ENCODE results near the gene NEK6.
A peak's percentile ranks its signal among the peaks of the same experiment; 100 is the strongest.

The NEK6 gene

DNA sequence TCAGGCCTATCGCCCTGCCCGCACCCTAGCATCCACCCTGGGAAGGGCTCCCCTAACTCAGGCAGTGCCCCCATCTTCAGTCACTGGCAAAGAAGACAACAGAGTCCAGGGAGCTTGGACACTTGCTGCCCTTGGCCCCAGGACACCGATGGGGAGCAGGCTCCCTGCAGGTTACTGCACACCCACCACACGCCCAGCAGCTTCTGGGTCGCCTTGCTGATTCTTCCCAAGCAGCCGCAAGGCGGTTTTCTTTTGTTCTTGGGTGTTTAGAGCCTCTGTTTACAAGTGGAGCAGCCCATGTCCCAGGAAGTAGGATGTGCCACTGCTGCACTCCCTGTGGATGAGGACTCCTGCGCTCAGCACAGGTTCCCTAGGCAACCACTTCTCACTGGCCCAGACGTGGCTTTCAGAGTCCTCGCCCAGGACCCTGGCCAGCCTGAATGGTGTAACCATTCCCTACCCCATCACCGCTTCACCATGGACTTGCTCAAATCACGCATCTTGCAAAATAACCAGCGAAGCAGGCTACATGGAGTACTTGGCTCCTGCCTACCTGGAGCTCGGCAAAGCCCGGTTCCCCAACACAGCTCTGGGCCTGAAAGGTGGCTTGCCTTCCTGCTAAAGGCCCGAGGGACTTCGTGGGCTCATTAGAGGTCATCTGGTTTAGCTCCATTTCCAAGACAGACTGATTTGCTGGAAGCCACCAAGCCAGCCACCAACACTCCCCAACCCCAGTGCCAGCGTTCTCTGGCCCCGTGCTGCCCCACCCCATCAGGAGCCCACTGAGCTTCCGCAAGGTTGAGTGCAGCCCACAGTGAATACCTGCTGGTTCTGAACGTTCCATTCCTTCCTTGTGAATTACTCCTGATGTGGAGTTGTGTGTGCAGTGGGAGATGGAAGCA, 97.5 kb downstream of the NEK6 start:
- DNase-seq (ENCODE audit: low spot score): no peak

- no peak for DNase-seq (ENCODE audit: low spot score)
Measured at GRCh38 chr9:124355941-124356744, 98.4 kb downstream of the NEK6 start.

- no peak for DNase-seq (ENCODE audit: low spot score)
Measured at GRCh38 chr9:124356745-124357390, 99.1 kb downstream of the NEK6 start.

DNA sequence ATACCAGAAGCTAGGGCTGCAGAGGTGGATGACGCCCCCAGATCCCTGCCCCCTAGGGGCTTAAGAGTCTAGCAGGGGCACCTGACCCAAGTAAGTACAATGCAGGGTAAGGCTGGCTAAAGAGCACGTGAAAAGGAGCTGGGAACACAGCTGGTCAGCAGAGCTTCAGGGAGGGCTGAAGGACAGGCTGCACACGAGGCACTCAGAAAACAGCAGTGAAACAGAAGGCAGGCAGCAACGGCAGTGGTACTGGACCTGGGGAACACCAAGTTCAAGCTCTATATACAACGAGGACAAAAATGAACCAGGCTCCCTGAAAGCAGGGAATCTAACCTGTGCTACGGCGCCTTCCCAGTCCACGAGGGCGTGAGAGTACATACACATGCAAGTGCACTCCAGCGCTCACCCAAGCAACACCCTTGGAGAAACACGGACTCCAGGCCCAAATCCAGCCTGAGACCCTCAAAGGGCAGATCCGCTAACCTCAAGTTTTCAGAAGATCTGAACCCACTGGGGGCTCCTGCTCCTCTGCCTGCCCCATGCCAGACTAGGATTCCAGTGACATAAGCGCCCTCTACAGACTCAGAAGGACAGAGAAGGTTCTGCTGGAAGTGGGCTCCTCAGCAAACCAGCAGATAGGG, 100.1 kb downstream of the NEK6 start:
- peak; percentile 55 for DNase-seq (ENCODE audit: low spot score)

- DNase-seq (ENCODE audit: low spot score): no peak
Measured at GRCh38 chr9:124358631-124359030, 100.9 kb downstream of the NEK6 start.

DNA sequence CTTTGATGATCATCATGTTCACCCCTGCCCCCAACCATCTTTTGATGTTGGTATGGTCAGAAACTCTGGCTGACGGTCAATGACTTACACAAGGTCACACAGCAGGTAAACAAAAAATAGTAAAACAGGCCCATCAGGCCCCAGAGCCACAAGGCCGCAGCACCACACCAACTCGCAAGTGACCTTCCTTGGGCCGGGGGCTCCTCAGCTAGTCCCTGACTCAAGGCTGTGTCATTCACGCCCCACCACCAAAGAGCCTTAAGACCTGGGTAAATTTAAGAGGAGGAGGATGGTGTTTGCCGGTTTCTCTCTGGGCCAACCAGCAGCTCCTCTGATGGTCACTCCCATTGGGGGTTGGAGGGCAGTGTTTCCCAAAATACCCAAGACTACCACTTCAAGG, 101.7 kb downstream of the NEK6 start:
- no peak for DNase-seq (ENCODE audit: low spot score)

DNA sequence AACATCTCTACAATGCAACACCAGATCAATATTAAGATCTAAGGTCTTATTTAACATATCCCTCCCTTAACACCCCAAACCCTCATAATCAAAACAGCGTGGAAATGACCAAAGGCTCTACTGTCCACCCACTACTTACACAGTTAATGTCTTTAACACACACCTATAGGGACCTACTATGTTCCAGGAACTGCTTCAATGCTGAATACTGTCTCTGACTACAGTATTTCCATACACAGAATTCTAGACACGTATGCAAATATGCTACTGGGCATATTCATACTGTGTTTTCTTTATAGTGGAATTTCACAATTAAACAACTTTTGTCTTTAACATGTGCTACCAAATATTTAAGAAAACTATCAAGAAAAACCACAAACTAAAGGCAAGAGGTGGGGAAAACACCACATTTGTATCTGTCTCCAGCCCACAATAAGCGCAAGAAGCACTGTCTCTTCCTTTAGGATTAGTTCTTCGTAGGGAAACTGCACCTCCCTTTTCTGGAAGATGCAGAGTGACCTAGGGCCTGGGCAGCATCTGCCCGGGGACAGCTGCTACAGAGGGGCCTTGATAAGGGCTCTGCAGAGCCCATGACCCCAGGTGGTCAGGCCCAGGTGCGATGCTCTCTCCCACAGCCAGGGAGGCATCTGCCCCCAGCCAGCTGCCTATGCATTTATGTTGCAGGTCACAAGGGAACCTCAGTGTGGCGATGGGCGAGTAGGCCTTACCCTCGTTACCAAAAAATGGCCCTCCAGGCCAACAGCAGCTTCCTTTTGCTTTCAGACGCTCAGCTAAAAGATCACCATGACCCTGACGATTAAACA, 102.3 kb downstream of the NEK6 start:
- DNase-seq (ENCODE audit: low spot score): no peak

DNA sequence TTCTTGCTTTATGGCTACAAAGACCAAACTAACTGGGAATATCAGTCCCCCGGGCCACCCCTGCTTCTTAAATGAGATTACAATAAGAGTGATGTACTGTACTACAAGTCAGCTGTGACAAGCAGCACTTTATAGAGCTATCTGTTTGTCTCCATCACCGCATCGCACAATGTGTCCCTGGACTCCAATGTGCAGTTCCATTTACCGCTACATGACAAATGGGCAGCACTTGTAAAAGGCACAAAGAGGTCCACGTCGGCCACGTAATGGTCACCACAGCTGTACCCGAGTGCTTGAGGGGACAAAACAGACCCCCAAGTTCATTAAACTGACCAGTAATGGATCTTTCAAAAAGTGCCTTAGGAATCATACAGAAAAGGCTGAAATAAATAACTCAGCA, 103.4 kb downstream of the NEK6 start:
- DNase-seq (ENCODE audit: low spot score): no peak

- no peak for DNase-seq (ENCODE audit: low spot score)
Measured at GRCh38 chr9:124363326-124364096, 105.8 kb downstream of the NEK6 start.

DNA sequence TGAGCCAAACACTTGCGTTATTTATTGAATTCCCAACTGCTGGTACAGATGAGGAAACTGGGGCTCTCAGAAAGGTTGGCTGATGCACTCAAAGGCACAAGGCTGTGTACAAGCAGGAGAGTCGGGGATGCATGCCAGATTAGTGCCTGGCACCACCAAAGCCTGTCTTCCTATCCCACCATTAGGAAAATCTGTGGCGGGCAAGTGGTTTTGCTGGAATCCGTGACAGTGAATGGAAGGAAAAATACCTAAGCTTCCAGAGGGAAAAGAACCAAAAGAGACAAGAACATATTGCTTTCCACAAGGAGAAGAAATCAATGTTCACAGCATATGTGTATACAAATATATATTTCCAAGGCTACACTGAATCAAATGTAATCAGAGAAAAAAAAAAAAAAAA, 106.4 kb downstream of the NEK6 start:
- DNase-seq (ENCODE audit: low spot score): no peak

DNA sequence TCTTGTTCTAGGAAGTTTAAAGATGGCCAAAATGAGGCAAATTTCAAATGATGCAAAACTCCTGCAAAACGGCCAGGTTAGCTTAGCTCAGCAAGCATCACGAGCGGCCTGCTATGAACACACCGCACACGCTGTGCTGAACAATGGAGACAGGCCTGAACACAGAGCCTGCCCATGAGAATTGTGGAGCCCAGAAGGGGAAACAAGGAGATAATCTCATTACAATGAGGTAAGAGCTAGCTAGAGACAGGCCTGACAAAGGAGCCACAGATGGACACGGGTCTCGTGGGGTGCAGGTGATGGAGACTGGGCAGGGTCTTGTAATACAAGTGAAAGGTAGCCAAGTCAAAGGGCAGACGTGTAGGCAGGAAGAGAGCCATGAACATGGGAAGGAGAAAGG, 107.3 kb downstream of the NEK6 start:
- DNase-seq (ENCODE audit: low spot score): no peak

GRCh38 chr9:124366476-124367220, 108.9 kb downstream of the NEK6 start:
- no peak for DNase-seq (ENCODE audit: low spot score)

- DNase-seq (ENCODE audit: low spot score): no peak
Measured at GRCh38 chr9:124368692-124369091, 110.9 kb downstream of the NEK6 start.

DNA sequence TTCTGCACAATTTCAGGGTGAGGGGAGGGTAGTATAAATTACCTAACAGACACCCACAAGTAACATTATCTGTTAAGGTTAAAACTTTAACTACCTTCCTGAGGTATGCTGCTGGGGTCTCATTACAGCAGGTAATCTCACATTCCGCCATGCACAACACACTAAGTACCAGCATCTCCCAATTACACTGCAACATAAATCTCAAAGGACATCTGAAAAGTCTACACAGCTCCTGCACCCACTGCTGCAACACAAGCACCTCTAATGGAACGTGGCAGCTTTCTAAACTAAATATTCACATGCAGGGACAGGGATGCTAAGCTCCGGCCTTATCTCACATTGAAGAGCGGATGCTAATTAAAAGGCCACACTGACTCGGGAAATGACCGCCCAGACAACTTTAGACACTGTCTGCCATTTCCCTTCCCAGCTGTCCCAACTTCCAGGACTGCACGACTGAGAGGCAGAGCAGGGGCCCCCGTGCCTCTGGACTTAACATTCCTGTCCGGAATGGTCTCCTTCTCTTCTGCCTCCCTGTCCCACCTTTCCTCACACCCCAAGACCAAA, 111.6 kb downstream of the NEK6 start:
- no peak for DNase-seq (ENCODE audit: low spot score)

- no peak for DNase-seq (ENCODE audit: low spot score)
Measured at GRCh38 chr9:124370896-124371582, 113.3 kb downstream of the NEK6 start.

DNA sequence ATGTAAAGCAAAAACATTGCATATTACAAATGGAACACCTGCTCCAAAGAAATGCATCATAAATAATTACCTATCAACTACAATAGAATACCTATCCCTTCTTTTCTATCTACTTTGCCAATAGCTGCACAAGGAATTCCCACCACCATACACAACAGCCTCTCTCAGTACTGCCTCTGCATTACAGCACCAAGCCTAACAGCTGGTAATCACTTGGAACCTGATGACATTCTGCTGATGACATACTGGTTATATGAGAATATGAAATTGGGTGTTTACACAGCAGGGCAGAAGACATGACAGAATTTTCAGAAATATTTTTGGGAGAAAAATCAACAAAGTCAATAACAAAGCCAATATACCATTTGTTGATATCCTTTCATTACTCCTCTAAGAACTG, 114.3 kb downstream of the NEK6 start:
- no peak for DNase-seq (ENCODE audit: low spot score)

GRCh38 chr9:124373386-124373785, 115.6 kb downstream of the NEK6 start:
- no peak for DNase-seq (ENCODE audit: low spot score)

DNA sequence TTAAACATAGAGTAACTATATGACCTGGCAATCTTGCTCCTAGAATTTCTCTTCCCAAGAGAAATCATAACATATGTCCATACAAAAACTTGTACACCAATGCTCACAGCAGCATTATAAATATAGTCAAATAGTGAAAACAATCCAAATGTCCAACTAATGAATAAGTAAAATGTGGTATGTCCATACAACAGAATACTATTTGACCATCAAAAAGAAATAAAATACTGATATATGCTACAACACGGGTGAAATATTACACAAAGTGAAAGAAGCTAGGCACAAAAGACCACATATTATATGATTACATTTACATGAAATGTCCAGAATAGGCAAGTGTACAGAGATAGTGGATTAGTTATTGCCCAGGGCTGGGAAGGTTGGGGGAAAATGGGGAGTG, 116.1 kb downstream of the NEK6 start:
- no peak for DNase-seq (ENCODE audit: low spot score)

DNA sequence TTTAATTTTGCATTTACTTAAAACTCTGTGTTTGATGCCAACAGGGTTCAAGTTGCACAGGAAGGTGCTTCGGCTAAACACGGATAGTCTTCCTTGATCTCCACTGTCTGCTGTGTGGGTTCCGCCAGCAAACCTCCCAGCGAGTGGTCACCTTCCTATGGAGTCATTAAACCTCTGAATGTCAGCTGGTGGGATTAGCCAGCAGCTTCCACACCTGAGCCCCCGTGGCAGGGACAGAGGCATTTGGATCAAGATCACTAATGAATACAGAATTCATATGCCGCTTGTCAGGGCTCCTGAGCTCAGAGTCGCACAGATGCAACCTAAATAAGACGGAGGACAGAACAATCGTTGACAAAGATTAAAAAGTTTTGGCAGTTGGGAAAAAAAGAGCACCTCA, 118.0 kb downstream of the NEK6 start:
- no peak for DNase-seq (ENCODE audit: low spot score)
